ENCODE data around the gene DIP2C.

- TF ChIP-seq POLR2AphosphoS5 (IDR thresholded peaks at IDR 0.05) (no peak), CTCF (IDR thresholded peaks at IDR 0.05) (no peak)
These were observed 185.3 kb downstream of the DIP2C start for GRCh38 chr10:504121-504611.
